GOT3 (cell line): ENCODE measurements around the gene LRCH1.
A peak's percentile ranks its signal among the peaks of the same experiment; 100 is the strongest.

Experiments used
- DNase-seq: peaks from one replicate; lab custom pipeline; 2025; ENCODE audit warnings: mixed read lengths; lab: John Stamatoyannopoulos, UW

Gene LRCH1

GRCh38 chr13:46613409-46614049, 60.6 kb downstream of the LRCH1 start:
- DNase-seq, result no peak

DNA sequence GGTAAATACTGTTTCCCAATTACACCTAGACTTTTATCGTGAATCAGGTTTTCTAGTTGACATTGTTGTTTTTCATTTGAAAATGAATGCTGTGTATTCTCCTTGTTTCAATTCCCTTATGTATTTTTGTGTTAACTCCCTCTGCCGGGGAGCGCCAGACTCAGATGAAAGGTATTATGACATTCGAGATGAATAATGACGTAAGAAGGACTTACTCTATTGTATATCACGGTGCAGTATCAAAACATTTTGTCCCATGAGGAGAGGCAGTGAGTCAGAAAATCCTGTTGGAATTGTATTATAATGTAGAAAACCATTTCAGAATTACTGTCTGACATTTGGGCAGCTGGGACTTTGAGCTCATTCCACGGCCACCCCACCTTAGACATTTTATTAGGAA, 61.6 kb downstream of the LRCH1 start:
- no peak for DNase-seq

GRCh38 chr13:46615888-46616531, 63.0 kb downstream of the LRCH1 start:
- DNase-seq, result no peak

- no peak for DNase-seq
These were observed 64.3 kb downstream of the LRCH1 start for GRCh38 chr13:46617229-46617721.

- no peak for DNase-seq
These were observed 64.9 kb downstream of the LRCH1 start for GRCh38 chr13:46617885-46618284.

DNA sequence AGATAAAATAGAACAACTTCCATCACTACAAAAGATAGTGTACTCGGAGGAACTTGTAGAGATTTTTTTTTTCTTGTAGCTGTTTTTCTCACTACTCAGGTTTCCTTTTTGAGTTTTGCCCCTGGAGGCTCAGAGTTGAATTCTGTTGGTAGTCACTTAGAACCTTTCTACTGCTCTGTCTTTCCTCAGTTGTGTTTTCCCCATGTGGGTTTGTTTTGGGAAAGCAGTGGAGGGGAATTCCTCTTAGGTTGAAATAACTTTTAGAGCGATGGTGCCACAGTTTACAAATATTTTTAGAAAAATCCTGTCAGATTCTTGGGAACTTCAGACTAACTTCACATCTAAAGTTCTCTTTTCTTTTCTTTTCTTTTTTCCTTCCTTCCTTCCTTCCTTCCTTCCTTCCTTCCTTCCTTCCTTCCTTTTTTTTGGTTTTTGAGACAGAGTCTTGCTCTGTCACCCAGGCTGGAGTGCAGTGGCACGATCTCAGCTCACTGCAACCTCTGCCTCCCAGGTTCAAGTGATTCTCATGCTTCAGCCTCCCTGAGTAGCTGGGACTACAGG, 65.8 kb downstream of the LRCH1 start:
- no peak for DNase-seq

DNA sequence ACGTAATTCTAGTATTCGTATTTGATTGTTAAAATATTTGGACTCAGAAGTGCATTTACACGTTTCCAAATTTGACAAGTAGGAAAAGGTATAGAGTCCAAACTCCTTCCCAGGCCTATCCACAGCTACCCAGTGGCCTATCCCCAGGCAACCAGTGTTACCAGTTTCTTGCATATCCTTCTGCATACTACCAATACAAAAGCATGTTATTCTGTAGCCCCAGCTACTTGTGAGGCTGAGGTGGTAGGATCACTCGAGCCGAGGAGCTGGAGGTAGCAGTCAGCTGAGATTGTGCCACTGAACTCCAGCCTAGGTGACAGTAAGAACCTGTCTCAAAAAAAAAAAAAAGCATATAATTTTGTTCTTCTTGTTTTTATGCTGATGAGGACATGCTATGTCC, 67.1 kb downstream of the LRCH1 start:
- no peak for DNase-seq

GRCh38 chr13:46620471-46620870, 67.5 kb downstream of the LRCH1 start:
- no peak for DNase-seq

GRCh38 chr13:46621133-46621532, 68.2 kb downstream of the LRCH1 start:
- no peak for DNase-seq

GRCh38 chr13:46621792-46622629, 69.0 kb downstream of the LRCH1 start:
- no peak for DNase-seq

DNA sequence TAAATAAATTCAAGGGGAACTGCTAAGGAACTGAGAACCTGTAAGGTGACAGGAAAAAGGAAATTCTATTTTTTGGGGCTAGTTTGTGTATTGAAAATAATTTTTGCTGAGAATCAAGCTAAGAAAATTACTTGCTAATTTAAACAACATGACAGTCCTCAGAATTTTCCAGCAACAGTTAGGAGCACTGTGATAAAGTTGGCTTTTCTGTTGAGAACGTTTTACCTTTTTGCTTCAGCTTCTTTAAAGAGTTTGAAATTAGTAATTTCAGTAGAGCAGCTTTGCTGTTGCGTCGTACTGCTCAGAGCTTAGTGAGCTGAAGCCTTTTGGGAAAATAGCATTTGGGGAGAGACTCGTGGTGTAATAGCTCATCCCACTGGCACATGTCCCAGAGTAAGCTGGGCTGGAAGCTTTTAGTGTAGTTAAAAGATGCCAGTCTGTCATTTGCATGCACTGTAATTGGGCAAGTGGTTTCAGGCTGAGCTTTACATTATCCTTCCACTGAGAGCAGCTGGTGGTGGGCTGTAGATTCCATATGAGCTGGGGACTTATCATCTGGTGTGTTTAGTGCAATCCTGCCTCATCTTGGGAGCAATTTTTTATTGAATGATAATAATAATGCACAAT, 69.8 kb downstream of the LRCH1 start:
- DNase-seq, result peak; percentile 6

DNA sequence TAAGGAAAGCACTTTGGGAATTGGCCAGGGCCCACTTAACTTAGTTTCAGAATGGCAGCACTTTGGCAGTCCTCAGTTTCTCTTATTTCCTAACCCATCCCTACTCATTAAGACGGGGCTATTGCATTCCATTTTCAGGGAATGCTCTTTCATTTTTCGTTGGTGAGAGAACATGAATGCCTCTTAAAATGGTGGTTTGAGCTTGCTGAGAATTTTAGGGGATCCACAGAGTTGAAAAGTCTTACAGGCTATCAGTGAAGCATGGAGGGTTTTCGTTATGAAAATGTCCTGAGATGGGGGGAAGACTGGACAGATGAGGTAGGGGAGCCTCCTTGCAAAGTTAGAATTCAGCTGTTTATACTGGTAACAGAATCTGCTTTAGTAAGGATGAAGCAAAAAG, 71.4 kb downstream of the LRCH1 start:
- DNase-seq, result no peak

DNA sequence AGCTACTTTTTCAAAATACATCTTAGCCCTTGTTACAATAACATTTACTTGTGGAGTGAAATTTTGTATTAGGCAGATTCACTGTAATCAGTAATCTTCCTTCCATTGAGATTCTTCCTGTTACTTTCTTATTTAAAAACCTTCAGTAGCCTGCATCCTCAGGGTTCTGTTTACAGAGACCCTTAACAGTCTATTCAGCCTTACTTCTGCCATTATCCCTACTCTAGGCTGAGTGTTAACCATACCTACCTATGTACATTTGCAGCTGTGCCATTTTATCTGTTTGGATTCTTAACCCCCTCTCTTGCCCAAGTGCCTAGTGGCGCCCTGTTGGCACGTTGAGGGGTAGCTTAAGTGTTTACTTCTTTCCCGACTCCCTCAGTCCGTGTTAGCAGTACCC, 71.9 kb downstream of the LRCH1 start:
- DNase-seq, result no peak

- no peak for DNase-seq
These were observed 74.5 kb downstream of the LRCH1 start for GRCh38 chr13:46627462-46627861.

DNA sequence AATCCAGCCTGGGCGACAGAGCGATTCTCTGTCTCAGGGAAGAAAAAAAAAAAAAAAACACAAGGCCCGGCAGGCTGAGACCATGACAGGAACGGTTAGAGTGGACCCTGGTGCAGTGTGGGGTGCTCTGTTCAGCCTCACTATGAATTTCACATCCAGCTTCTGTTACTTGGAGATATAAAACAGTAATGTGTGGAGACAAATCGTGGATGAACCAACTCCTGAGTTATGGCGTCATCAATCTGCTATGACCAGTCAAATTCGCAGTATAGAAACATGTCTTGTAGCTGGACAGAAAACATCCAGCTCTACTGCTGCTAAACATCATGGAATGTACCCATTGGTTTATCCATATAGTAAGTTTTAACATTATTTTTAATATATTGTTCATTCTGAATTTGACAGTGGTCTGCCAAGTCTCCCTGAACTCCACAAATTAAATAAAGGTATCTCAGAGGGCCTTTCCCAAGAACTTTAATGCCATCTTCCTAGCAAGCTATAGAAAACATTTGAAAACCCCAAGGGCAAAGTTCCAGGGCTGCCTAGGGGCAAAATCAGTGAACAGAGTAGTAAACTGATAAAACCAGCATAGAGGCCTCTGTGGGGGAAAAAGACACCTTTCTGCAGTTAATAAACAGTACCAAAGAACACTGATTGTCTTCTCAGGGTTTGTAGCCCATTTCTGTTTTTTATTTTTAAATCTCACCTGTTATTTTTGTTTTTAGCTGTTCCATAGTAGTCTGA, 75.8 kb downstream of the LRCH1 start:
- DNase-seq, result no peak

DNA sequence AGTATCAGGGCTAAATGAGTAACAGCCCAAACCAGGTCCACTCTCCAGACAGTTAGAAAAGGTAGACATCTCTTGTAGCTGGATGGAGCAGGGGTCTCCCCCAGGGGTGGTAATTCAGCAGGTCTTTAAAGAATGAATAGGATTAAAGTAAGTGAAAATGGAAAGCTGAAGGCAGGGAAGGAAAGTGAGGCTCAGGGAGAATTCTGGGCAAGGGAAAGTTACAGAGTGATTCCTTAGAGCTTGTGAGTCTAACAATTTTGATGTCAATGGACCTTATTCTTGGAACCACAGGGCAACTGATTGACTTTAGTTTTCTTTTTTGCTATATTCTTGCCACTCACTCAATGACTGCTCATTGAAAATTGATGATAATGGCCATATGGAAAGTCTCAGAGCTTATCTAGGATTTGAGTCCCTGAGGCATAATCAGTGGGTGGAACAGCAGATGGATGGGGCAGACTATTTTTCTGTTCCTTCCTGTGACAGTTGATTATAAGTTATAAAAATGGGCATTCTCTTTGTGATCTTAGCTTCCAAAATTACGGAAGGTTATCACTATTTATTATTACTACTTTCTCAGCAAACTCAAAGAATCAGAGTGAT, 76.9 kb downstream of the LRCH1 start:
- no peak for DNase-seq

GRCh38 chr13:46630431-46631178, 77.6 kb downstream of the LRCH1 start:
- DNase-seq, result no peak

- DNase-seq, result no peak
These were observed 78.2 kb downstream of the LRCH1 start for GRCh38 chr13:46631179-46631542.

DNA sequence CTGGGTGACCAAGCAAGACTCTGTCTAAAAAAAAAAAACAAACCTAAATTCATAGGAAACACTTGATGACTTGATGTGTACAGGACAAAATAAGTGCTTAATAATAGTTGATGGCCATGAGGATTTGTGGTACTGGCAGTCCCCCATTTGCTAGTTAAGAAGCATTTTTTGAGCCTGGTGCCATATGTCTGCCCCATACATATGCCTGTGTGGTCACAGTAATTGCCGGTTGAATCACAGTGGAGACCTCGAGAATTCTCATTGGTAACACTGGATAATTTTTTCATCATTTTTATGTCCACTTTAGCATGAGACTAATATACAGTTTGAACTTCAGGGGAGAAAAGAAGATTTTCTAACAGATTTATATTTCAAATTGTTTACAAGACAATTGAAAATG, 79.2 kb downstream of the LRCH1 start:
- DNase-seq, result no peak

DNA sequence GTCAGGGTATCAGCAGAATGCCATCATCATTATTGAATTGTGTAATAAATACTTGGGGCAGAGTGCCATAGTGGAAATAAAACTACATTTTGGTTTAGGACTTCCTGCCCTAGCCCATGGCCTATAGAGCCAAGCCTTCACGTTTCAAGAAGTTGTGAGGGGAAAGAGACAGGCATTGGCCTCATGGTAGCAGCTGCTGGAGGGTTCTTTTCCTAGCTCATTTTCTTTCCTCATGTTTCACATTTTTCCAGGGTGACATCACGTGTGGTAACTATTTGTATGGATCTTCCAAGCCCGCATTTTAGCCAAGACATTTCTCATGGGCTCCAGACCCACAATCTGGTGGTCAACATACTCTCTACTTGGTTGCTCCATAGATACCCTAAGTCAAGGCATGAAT, 80.4 kb downstream of the LRCH1 start:
- DNase-seq, result no peak
